GM19193 (cell line): ENCODE data around the gene TAS1R1.

Experiments
- POLR2A ChIP-seq: IDR thresholded peaks from 4 replicates; pipeline ENCODE4 v1.6.1; 2011; ENCODE audit not compliant: insufficient read depth, insufficient read length; ENCODE audit errors: extremely low read depth

TAS1R1 gene

DNA sequence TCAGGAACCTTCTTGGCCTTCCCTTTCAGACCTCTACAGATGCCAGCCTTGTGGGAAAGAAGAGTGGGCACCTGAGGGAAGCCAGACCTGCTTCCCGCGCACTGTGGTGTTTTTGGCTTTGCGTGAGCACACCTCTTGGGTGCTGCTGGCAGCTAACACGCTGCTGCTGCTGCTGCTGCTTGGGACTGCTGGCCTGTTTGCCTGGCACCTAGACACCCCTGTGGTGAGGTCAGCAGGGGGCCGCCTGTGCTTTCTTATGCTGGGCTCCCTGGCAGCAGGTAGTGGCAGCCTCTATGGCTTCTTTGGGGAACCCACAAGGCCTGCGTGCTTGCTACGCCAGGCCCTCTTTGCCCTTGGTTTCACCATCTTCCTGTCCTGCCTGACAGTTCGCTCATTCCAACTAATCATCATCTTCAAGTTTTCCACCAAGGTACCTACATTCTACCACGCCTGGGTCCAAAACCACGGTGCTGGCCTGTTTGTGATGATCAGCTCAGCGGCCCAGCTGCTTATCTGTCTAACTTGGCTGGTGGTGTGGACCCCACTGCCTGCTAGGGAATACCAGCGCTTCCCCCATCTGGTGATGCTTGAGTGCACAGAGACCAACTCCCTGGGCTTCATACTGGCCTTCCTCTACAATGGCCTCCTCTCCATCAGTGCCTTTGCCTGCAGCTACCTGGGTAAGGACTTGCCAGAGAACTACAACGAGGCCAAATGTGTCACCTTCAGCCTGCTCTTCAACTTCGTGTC is 23.7 kb downstream of the TAS1R1 start:
- TF ChIP-seq POLR2A: no peak

DNA sequence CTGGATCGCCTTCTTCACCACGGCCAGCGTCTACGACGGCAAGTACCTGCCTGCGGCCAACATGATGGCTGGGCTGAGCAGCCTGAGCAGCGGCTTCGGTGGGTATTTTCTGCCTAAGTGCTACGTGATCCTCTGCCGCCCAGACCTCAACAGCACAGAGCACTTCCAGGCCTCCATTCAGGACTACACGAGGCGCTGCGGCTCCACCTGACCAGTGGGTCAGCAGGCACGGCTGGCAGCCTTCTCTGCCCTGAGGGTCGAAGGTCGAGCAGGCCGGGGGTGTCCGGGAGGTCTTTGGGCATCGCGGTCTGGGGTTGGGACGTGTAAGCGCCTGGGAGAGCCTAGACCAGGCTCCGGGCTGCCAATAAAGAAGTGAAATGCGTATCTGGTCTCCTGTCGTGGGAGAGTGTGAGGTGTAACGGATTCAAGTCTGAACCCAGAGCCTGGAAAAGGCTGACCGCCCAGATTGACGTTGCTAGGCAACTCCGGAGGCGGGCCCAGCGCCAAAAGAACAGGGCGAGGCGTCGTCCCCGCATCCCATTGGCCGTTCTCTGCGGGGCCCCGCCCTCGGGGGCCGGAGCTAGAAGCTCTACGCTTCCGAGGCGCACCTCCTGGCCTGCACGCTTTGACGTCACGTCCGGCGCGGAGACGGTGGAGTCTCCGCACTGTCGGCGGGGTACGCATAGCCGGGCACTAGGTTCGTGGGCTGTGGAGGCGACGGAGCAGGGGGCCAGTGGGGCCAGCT is 24.4 kb downstream of the TAS1R1 start, which contains the start of gene ZBTB48:
TSS of gene ZBTB48 (plus strand) at position 621 of the 745 bp plus-strand sequence. CDS start 616 bp downstream, outside the sequence.
- TF ChIP-seq POLR2A: peak; percentile 96

DNA sequence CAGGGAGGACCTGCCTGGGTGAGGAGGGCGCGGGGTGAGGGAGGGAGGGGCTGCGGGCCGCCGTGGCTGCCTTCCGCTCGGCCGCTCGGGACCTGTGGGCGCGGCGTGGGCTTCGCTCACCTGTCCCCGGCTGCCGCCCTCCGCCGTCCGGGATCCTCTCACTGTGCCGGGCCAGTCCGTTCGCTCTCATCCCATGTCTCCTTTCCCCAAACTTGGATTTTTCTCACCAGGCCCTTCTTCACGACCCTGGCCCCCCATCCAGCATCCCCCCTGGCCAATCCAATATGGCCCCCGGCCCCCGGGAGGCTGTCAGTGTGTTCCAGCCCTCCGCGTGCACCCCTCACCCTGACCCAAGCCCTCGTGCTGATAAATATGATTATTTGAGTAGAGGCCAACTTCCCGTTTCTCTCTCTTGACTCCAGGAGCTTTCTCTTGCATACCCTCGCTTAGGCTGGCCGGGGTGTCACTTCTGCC is 25.0 kb downstream of the TAS1R1 start:
- TF ChIP-seq POLR2A: no peak

DNA sequence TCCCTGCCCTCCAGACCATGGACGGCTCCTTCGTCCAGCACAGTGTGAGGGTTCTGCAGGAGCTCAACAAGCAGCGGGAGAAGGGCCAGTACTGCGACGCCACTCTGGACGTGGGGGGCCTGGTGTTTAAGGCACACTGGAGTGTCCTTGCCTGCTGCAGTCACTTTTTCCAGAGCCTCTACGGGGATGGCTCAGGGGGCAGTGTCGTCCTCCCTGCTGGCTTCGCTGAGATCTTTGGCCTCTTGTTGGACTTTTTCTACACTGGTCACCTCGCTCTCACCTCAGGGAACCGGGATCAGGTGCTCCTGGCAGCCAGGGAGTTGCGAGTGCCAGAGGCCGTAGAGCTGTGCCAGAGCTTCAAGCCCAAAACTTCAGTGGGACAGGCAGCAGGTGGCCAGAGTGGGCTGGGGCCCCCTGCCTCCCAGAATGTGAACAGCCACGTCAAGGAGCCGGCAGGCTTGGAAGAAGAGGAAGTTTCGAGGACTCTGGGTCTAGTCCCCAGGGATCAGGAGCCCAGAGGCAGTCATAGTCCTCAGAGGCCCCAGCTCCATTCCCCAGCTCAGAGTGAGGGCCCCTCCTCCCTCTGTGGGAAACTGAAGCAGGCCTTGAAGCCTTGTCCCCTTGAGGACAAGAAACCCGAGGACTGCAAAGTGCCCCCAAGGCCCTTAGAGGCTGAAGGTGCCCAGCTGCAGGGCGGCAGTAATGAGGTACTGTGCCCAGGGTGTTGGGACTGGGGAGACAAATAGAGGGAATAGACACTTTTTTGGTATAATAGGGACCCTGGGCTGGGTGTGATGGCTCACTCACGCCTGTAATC is 25.7 kb downstream of the TAS1R1 start:
- TF ChIP-seq POLR2A: no peak

DNA sequence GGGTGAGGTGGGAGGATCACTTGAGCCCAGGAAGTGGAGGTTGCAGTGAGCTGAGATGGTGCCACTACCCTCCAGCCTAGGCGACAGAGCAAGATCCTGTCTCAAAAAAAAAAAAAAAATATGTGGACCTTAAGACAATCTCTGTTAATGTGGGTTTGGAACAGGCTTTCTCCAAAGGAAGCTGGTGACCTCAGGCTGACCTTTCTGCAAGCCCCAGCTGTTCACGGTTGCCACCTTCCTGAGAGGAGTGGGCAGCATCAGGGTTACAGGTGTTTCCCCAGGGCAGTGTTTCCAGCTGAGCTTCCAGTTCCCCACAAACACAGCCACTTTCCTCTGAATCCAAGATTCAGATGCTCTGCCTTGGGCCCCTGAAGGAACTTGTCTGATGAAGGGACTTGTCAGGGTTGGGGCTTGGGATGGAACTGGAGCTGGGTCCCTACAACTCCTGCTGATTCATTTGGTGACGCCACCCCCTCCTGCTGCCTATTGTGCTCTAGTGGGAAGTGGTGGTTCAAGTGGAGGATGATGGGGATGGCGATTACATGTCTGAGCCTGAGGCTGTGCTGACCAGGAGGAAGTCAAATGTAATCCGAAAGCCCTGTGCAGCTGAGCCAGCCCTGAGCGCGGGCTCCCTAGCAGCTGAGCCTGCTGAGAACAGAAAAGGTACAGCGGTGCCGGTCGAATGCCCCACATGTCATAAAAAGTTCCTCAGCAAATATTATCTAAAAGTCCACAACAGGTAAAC is 26.6 kb downstream of the TAS1R1 start:
- TF ChIP-seq POLR2A: no peak

DNA sequence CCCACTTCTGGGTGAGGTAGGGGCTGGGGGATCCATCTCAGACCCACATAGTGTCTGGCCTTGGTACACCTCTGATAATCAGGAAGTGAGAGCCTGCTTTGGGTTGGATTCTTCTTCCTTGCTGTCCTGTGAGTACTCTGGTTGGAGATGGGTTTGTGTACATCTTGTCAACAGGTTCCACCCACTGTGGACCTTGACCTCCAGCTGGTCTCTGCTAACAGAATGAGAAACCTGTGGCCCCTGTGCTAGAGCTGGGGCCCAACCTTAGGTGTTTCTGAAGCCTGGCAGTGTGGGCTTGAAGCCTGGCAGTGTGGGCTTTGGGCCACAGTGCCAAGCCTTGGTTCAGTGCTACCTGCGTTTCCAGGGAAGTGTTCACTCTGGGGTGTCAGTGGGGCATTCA is 27.3 kb downstream of the TAS1R1 start:
- TF ChIP-seq POLR2A: no peak

DNA sequence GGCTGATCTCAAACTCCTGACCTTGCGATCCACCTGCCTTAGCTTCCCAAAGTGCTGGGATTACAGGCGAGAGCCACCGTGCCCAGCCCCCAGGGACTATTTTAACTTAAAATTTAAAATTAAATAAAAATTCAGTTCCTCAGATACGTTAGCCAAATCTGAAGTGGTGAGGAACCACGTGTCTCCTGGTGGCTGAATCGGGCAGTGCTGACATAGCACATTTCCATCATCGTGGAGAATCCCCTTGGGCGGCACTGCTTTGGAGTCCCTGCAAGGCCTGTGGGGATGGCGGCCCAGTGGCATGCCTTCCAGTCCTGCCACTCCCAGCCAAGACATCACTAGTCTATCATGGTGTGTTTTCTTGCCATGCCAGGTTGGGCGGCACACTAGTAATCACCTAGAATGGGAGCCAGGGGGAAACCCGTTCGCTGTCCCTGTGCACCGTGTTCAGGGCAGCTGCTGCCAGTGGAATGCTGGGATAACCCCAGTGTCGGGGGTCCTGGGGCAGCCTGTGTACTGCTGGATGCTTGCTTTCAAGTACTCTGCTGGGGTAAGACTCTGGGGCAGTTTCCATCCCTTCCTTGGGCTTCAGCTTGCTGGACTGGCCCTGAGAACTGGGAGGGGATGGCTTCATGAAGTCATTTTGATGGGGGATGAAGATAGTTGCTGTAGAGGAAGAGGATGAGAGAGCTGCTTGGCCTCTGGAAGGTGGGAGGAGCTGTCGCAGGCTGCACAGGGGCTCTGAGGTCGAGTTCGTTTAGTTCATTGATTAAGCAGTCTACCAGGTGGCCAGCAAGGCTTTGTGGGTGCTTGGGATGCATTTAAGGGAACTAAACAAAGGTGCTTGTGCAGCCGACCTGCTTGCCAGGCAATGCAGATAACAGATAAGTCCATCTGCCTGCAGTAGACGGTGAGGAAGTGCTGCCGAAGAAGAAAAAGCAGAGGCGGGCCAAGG is 29.3 kb downstream of the TAS1R1 start:
- no peak for TF ChIP-seq POLR2A

DNA sequence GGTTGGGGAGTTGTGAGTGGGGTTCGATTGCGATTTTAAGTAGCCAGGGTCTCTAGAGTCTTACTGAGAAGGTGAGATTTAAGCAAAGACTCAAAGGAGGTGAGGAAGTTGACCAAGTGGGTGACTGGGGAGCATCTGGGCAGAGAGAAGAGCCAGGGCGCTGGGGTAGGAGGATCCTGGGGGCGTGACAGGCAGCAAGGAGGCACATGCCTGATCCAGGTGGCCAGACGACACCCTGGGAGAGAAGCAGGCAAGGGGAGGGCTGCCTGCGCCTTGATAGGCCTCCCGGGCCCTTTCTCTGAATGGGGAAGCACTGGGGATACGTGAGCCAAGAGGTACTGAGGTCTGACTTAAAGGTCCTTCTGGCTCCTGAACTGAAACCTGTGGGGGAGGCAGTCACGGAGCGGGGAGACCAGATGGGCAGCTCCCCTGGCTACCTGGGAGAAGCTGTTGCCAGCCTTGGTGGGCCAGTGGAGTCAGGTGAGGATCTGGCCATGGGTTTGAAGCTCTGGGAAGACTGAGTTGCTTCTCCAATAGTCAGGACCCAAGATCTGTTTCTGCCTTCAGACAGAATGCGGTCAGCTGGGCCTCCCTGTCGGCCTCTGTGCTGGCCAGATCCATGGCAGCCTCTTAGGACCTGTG is 30.1 kb downstream of the TAS1R1 start:
- TF ChIP-seq POLR2A: no peak

DNA sequence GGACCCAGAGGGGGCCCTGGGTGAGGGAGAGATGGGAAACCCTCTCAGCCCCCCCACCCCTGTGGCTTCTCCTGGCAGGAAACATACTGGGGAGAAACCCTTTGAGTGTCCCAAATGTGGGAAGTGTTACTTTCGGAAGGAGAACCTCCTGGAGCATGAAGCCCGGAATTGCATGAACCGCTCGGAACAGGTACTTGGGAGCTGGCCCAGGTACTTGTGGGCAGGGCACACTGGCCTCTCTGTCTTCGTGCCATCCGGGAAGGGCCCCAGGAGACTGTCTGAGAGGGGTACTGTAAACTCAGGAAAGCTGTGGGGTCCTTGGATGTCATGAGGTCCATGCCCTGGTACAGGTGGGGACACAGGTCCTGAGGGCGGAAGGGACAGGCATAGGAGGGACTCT is 30.7 kb downstream of the TAS1R1 start:
- TF ChIP-seq POLR2A: no peak

DNA sequence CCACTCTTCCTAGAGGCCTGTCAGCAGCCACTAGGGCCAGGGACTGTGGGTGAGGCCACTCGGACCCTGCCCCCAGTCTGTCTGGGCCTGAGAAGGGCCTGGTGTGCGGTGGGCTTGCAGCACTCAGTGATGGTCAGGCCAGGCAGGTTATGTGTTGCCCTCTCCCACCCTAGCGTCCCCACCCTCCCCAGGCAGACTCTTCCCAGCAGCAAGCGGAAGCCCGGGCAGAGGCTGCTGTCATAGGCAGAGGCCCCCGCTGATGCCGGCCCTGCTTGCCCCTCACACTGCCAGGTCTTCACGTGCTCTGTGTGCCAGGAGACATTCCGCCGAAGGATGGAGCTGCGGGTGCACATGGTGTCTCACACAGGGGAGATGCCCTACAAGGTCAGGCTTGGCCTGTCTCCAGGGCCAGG is 31.3 kb downstream of the TAS1R1 start:
- peak; percentile 2 for TF ChIP-seq POLR2A

DNA sequence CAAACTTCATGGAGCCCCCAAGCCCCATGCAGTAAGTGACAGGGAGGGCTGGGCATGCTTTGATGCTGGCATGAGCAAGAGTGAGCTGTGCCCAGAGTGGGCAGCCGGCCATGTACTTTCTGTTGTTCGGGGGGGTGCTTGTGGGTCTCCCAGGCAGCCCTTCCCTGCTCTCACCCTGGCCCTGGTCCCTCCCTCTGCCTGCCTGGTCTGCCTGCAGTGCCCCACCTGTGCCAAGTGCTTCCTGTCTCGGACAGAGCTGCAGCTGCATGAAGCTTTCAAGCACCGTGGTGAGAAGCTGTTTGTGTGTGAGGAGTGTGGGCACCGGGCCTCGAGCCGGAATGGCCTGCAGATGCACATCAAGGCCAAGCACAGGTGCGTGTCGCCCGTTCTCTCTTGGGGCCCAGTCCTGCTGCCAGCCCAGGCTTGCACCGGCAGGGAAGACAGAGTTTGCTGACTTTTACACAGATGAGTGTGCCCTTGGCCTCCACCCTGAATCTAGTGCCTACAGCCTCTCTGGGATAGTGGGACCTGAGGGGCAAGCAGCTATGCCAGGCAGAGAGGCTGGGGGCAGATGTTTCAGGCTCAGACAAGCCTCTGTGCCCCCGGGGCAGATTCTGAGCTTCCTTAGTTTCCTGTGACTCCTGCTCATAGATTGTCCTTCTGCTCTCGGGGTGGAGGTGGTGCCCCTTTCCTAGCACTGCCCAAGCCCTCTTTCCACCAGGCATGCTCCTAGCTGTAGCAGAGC is 32.3 kb downstream of the TAS1R1 start:
- no peak for TF ChIP-seq POLR2A
